Heart left ventricle (tissue), 16 donors: ENCODE measurements around the gene CDC37L1. TPM values are rescaled to one million over a fixed set of nuclear protein-coding genes. Genes with fewer than 3 reads are reported as not detected.
"Not testable (repeated sequence)": the region's sequence is repeated elsewhere in the genome, so short reads cannot be mapped to it uniquely, and the experiment has no call there.

Experiments used
- ATAC-seq, 4 donors: fragments of 200-7000 bp; cut with Tn5 transposase; one replicate each; pipeline ENCODE4 v1.9.1; 2020 to 2022; ENCODE audit warnings: moderate library complexity in 4 of 4, mild to moderate bottlenecking in 3 of 4, moderate number of reproducible peaks in 1 of 4
- DNase-seq, 5 donors: peaks; one replicate each; pipeline ENCODE4 v3.0.0-alpha.2; 2020
- H3K27ac ChIP-seq, 12 donors: fragments of 200-600 bp; sonication (generic) in 4 of 12; one replicate each; pipeline versions ENCODE4 v1.5.0 to v1.8.0; 2016 to 2022; ENCODE audit warnings: mild to moderate bottlenecking in 2 of 12
- H3K27me3 ChIP-seq, 9 donors: fragments of 200-600 bp; sonication (generic) in 2 of 9; one replicate each; pipeline versions ENCODE4 v1.5.1 to v1.8.0; 2016 to 2022; ENCODE audit warnings: mild to moderate bottlenecking in 3 of 9
- H3K36me3 ChIP-seq, 9 donors: fragments of 200-600 bp; sonication (generic) in 2 of 9; one replicate each; pipeline versions ENCODE4 v1.5.0 to v1.8.0; 2018 to 2022; ENCODE audit warnings: mild to moderate bottlenecking in 2 of 9
- H3K4me1 ChIP-seq, 12 donors: fragments of 200-600 bp; sonication (generic) in 4 of 12; one replicate each; pipeline versions ENCODE4 v1.5.0 to v1.8.0; 2016 to 2022; ENCODE audit warnings: mild to moderate bottlenecking in 3 of 12
- H3K4me3 ChIP-seq, 12 donors: fragments of 200-600 bp; sonication (generic) in 4 of 12; one replicate each; pipeline versions ENCODE4 v1.5.0 to v1.8.0; 2017 to 2022; ENCODE audit warnings: mild to moderate bottlenecking in 9 of 12, moderate library complexity in 4 of 12
- H3K9me3 ChIP-seq, 12 donors: fragments of 200-600 bp; sonication (generic) in 4 of 12; one replicate each; pipeline versions ENCODE4 v1.5.0 to v1.8.0; 2016 to 2022; ENCODE audit warnings: mild to moderate bottlenecking in 1 of 12
- CTCF ChIP-seq, 12 donors: fragments of 200-600 bp; sonication (generic) in 4 of 12; IDR thresholded peaks; one replicate each; pipeline versions ENCODE4 v1.5.0 to v1.8.0; 2018 to 2022; ENCODE audit warnings: antibody characterized with exemption in 12 of 12, mild to moderate bottlenecking in 5 of 12
- POLR2A ChIP-seq, 2 donors: fragments of 450-650 bp; IDR thresholded peaks; one replicate each; pipeline ENCODE4 v1.6.1; 2017; ENCODE audit warnings: antibody characterized with exemption in 2 of 2, mild to moderate bottlenecking in 2 of 2, moderate library complexity in 2 of 2
- WGBS, 4 donors: extraction: QIAGEN DNeasy Blood & Tissue Kit in 2 of 4; methylation state at CpG; one replicate each; pipeline versions ENCODE4 v1.1.5 to v1.1.7; 2013 to 2018; 5-methylcytosine and 5-hydroxymethylcytosine counted together
- intact Hi-C, 10 donors: fragments of 100-400 bp; cut with DNase I; formaldehyde crosslinking; loops; one replicate each; pipeline versions ENCODE4 v1.11.1 to v1.14.2; 2022
- polyA plus RNA-seq, 2 donors: library from polyadenylated mRNA; stranded (reverse); fragments of 200-250 nt; gene quantifications; one replicate each; pipeline ENCODE4 v1.2.3, GENCODE V29; 2013
- total RNA-seq, 9 donors: library from RNA; depleted of rRNA in 2 of 9; stranded (reverse); fragments of >200 nt in 2 of 9; fragmentation: NEBNext Ultra II Directional in 3 of 9; extraction: Animal tissue kit (Norgen Biotek cat#: 25700) in 3 of 9; gene quantifications; one replicate each; pipeline versions ENCODE4 v1.1.0 to v1.2.4, GENCODE V29; 2016 to 2023
- donor health status: ischemic (EF 13 %, LVEDD 7.1; RV severe dilation, severe dysfunction).
- donor health status: healthy with polysubstance abuse.
- donor health status: DM: no; HTN: yes; CAD: no.
- donor health status: DM: no; HTN: no; CAD: no.
- donor health status: ischemic (EF 25% LVEDD 6.9; RV normal size, moderate dysfunction).
- donor health status: ischemic (EF 25% LVEDD 5.7; RV mildly dilated, moderate dysfunction).
- donor health status: healthy.
- donor health status: DM: yes; HTN: yes; CAD: no.
- donor health status: ischemic (EF 35%, LVEDD 5.7; RV mildly dilated, moderate dysfunction).
- donor health status: nonischemic (EF 11% LVEDD 7.7; RV severe dilation, severe dysfunction).
- donor health status: DM: yes; HTN: yes; CAD: no.
- donor health status: PGD.
- donor health status: ischemic (EF 29% LVEDD 5.4; RV normal size, mild dysfunction).
- donor health status: nonischemic (EF 23%, LVEDD 6.1; RV moderate dilation, normal function).

CDC37L1 gene
- total and polyA plus RNA-seq, 11 donors, result 15.6 to 100 (median 34.9) TPM

GRCh38 chr9:4746278-4747030 is 67.1 kb downstream of the CDC37L1 start:
- H3K36me3 ChIP-seq, result no peaks in the 10 kb centered on the region
- H3K27me3 ChIP-seq, result no peaks in the 10 kb centered on the region
- no peak for DNase-seq
- H3K9me3 ChIP-seq, result no peaks in the 10 kb centered on the region
- 84 to 94% (median 91%) methylated on average over 2 of the region's 2 CpGs for WGBS, 4 donors
- H3K27ac ChIP-seq, result no peak overlapping the region
- intact Hi-C loops, result loop anchor here in 4 of 10 donors (10.0 kb wide), 3 partner anchors 48 to 698 kb away; partner anchors contain the start of genes RCL1 (in 2 of the 4) and PLGRKT (in 1 of the 4)
- H3K4me3 ChIP-seq, result no peak overlapping the region
- no peak for ATAC-seq
- peaks cover 0 to 12% (median 1%) of the 10 kb centered on the region in 12 donors for H3K4me1 ChIP-seq
- TF ChIP-seq CTCF (IDR thresholded peaks at IDR 0.05) (no peak), POLR2A (IDR thresholded peaks at IDR 0.05) (no peak)

DNA sequence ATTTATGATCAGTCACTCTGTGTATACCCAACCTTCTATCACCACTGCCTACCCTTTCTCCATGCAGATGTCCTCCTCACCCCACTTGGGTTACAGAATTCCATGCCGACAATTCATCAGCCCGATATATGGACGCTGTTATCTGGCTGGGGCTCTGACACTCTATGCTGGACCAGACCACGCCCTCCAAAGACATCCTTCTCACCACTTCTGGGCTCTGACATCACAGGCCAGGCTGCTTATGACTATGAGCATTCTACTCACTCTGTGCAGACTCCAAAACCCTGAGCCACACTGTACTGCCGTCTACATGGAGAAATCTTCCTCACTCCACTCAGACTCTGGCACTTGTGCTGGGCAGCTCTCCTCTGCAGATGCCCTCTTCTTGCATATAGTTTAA is 69.2 kb downstream of the CDC37L1 start:
- intact Hi-C loops, result loop anchor here in 4 of 10 donors (10.0 kb wide), 3 partner anchors 46 to 696 kb away; partner anchors contain the start of genes RCL1 (in 2 of the 4) and PLGRKT (in 1 of the 4)
- no peak for DNase-seq

DNA sequence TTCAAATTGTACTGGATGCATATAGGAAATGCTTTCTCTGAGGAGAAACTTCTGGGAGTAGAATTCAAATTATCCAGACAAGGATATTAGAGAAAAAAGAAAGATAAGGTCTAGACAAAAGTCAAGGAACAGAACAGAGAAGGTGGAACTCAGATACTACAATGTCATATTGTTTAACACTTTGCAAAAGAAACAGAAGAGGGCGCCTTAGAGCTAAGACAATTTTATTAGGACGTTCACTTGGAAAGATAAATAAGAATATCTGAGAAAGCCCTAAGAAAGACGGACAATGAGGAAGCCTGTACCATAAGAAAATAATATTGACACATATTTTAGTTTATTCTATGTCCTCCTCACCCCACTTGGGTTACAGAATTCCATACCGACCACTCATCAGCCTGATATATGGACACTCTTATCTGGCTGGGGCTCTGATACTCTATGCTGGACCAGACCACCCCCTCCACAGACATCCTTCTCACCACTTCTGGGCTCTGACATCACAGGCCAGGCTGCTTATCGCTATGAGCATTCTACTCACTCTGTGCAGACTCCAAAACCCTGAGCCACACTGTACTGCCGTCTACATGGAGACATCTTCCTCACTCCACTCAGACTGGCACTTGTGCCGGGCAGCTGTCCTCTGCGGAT is 70.8 kb downstream of the CDC37L1 start:
- ATAC-seq (peak in 3 of 4 donors; percentile 42 to 77 (median 64)), DNase-seq (peak in 1 of 5 donors; percentile 37)
- H3K27ac ChIP-seq, result no peak overlapping the region
- intact Hi-C loops, result loop anchor here in 2 of 10 donors (10.0 kb wide), 3 partner anchors 145 to 845 kb away; no protein-coding TSS in a partner anchor
- H3K9me3 ChIP-seq, result no peaks in the 10 kb centered on the region
- TF ChIP-seq CTCF (IDR thresholded peaks at IDR 0.05), result peak; percentile 34 to 73 (median 58)
- TF ChIP-seq POLR2A (IDR thresholded peaks at IDR 0.05), result no peak
- WGBS, 4 donors, result 22 to 37% (median 27%) methylated on average over 8 of the region's 8 CpGs
- H3K4me1 ChIP-seq, result peaks cover 0 to 3% (median 0%) of the 10 kb centered on the region in 12 donors
- no peaks in the 10 kb centered on the region for H3K27me3 ChIP-seq
- H3K36me3 ChIP-seq, result no peaks in the 10 kb centered on the region
- no peak overlapping the region for H3K4me3 ChIP-seq

More for the DNA sequence above, 69.2 kb downstream of the CDC37L1 start:
- peak in 2 of 4 donors; percentile 28 to 53 for ATAC-seq
- Histone ChIP-seq H3K27ac (no peak overlapping the region), H3K27me3 (no peaks in the 10 kb centered on the region), H3K36me3 (no peaks in the 10 kb centered on the region), H3K9me3 (no peaks in the 10 kb centered on the region), H3K4me1 (peaks cover 0 to 5% (median 0%) of the 10 kb centered on the region in 12 donors), H3K4me3 (no peak overlapping the region)
- WGBS, 4 donors, result 61 to 76% (median 73%) methylated on average over 5 of the region's 5 CpGs
- TF ChIP-seq CTCF (IDR thresholded peaks at IDR 0.05), result no peak
- TF ChIP-seq POLR2A (IDR thresholded peaks at IDR 0.05), result no peak

GRCh38 chr9:4754530-4754929 is 75.2 kb downstream of the CDC37L1 start:
- intact Hi-C loops, result loop anchor here in 2 of 10 donors (10.0 kb wide), 3 partner anchors 150 to 840 kb away; no protein-coding TSS in a partner anchor
- H3K4me3 ChIP-seq, ATAC-seq, DNase-seq, H3K9me3 ChIP-seq, H3K27ac ChIP-seq, H3K36me3 ChIP-seq, H3K27me3 ChIP-seq: not testable (repeated sequence)
- peaks cover 0 to 15% (median 0%) of the 10 kb centered on the region in 12 donors for H3K4me1 ChIP-seq
